Fibroblast of the conjunctiva (primary cell): Measurements from ENCODE around the gene CREG1.
"Not testable (repeated sequence)": the region's sequence is repeated elsewhere in the genome, so short reads cannot be mapped to it uniquely, and the experiment has no call there.

Experiments
- DNase-seq: peaks from one replicate; pipeline ENCODE4 v3.0.0-alpha.2; 2010; ENCODE audit warnings: low read depth

CREG1 gene

GRCh38 chr1:167553136-167554027 lies at the start of gene CREG1:
Gene CREG1, minus strand, starts transcription at chr1:167553762.
- peak; percentile 77 for DNase-seq

- no peak for DNase-seq
Measured at GRCh38 chr1:167602840-167603239, 49.3 kb upstream of the CREG1 start.

- no peak for DNase-seq
Measured at GRCh38 chr1:167601442-167602383, 48.2 kb upstream of the CREG1 start.

- peak; percentile 27 for DNase-seq
Measured at GRCh38 chr1:167599957-167600581, 46.5 kb upstream of the CREG1 start.

GRCh38 chr1:167594822-167595221 lies 41.3 kb upstream of the CREG1 start:
- DNase-seq: no peak

GRCh38 chr1:167593860-167594259 lies 40.3 kb upstream of the CREG1 start:
- no peak for DNase-seq

- DNase-seq: no peak
Measured at GRCh38 chr1:167592475-167592874, 38.9 kb upstream of the CREG1 start.

- DNase-seq: no peak
Measured at GRCh38 chr1:167588361-167588760, 34.8 kb upstream of the CREG1 start.

GRCh38 chr1:167587872-167588271 lies 34.3 kb upstream of the CREG1 start:
- DNase-seq: no peak

GRCh38 chr1:167587342-167587741 lies 33.8 kb upstream of the CREG1 start:
- no peak for DNase-seq

GRCh38 chr1:167584581-167584980 lies 31.0 kb upstream of the CREG1 start:
- no peak for DNase-seq

- DNase-seq: no peak
Measured at GRCh38 chr1:167582722-167583121, 29.2 kb upstream of the CREG1 start.

- no peak for DNase-seq
Measured at GRCh38 chr1:167582064-167582463, 28.5 kb upstream of the CREG1 start.

- DNase-seq: no peak
Measured at GRCh38 chr1:167579986-167580385, 26.4 kb upstream of the CREG1 start.

GRCh38 chr1:167578939-167579521 lies 25.5 kb upstream of the CREG1 start:
- DNase-seq: no peak

- no peak for DNase-seq
Measured at GRCh38 chr1:167575649-167576048, 22.1 kb upstream of the CREG1 start.

- DNase-seq: no peak
Measured at GRCh38 chr1:167573035-167573434, 19.5 kb upstream of the CREG1 start.

GRCh38 chr1:167570712-167571111 lies 17.1 kb upstream of the CREG1 start:
- DNase-seq: not testable (repeated sequence)

- no peak for DNase-seq
Measured at GRCh38 chr1:167567663-167568062, 14.1 kb upstream of the CREG1 start.

- DNase-seq: no peak
Measured at GRCh38 chr1:167566766-167567165, 13.2 kb upstream of the CREG1 start.

GRCh38 chr1:167565922-167566321 lies 12.4 kb upstream of the CREG1 start:
- DNase-seq: no peak
